ENCODE data around the gene QKI. TPM values are rescaled to one million over a fixed set of nuclear protein-coding genes. Genes with fewer than 3 reads are reported as not detected.

Gene QKI
- total and polyA plus RNA-seq, 2 of the 8 experiments (the other 6 are each of a cell fraction or from before 2014, with no cell fraction given): 181 to 183 TPM

GRCh38 chr6:163369628-163370365 is 44.7 kb upstream of the QKI start:
- WGBS, 2 experiments (ENCODE audit: extremely low coverage in 1 of 2, insufficient coverage in 1 of 2, insufficient read length in 1 of 2, insufficient replicate concordance in 2 of 2, low coverage in 1 of 2, low lambda C conversion rate in 2 of 2, missing lambda C conversion rate in 1 of 2): 86% methylated on average over 11 of the region's 15 CpGs; no CpG with 5 or more reads in 1 of the 2 experiments
- H3K23me2 ChIP-seq (ENCODE audit: low read depth, low read length): no peaks in the 10 kb centered on the region
- H2BK15ac ChIP-seq (ENCODE audit: low read length): no peak overlapping the region
- no peak overlapping the region for H4K8ac ChIP-seq (ENCODE audit: extremely low read depth, insufficient read depth, low read length)
- no peaks in the 10 kb centered on the region for H3K9me3 ChIP-seq (ENCODE audit: insufficient read depth in 2 of 2, low read depth in 1 of 2, low read length in 1 of 2)
- no peak overlapping the region for H2BK120ac ChIP-seq (replicated peaks; ENCODE audit: low read depth, low read length)
- no peak overlapping the region for H4K91ac ChIP-seq (replicated peaks; ENCODE audit: insufficient read length, low read length)
- no peaks in the 10 kb centered on the region for H3K36me3 ChIP-seq (ENCODE audit: control insufficient read depth in 2 of 4, insufficient read depth in 4 of 4, low read length in 3 of 4)
- POLR2A ChIA-PET (ENCODE audit: partially characterized antibody): no interaction called here
- H3K79me1 ChIP-seq (ENCODE audit: low read depth, low read length): no peaks in the 10 kb centered on the region
- H3K23ac ChIP-seq (ENCODE audit: insufficient read length): no peak overlapping the region
- no peak overlapping the region for H2AFZ ChIP-seq (ENCODE audit: low read length)
- no peak overlapping the region for H3K56ac ChIP-seq (replicated peaks; ENCODE audit: insufficient read length, low read depth, low read length)
- no peaks in the 10 kb centered on the region for H3K4me1 ChIP-seq (replicated peaks in 1 of 4; ENCODE audit: control insufficient read depth in 3 of 4, insufficient read depth in 4 of 4, low read length in 3 of 4)
- no peak overlapping the region for H4K5ac ChIP-seq (ENCODE audit: insufficient read length, low read depth, low read length)
- no peak overlapping the region for H2BK20ac ChIP-seq (ENCODE audit: low read length)
- no peak overlapping the region for H2BK5ac ChIP-seq (ENCODE audit: low read depth, low read length)
- no peak for DNase-seq (ENCODE audit: low read depth in 1 of 2, low spot score in 2 of 2)
- H3K27ac ChIP-seq (ENCODE audit: low read depth, low read length): no peak overlapping the region
- H3K27me3 ChIP-seq (replicated peaks in 1 of 4; ENCODE audit: control insufficient read depth in 3 of 4, extremely low read depth in 1 of 4, insufficient read depth in 3 of 4, low read length in 3 of 4): no peaks in the 10 kb centered on the region; a peak in 1 of 7 replicates
- H2AK5ac ChIP-seq (ENCODE audit: low read depth, low read length): no peak overlapping the region
- no peak overlapping the region for H3K4me2 ChIP-seq (ENCODE audit: insufficient read depth in 1 of 2, low read depth in 2 of 2, low read length in 2 of 2)
- H3K79me2 ChIP-seq (ENCODE audit: control insufficient read depth in 1 of 2, insufficient read depth in 2 of 2, low read length in 2 of 2): no peaks in the 10 kb centered on the region
- H3K4ac ChIP-seq (replicated peaks; ENCODE audit: insufficient read length, low read depth, low read length): peak overlapping the region; percentile 65
- H3K9ac ChIP-seq (replicated peaks in 1 of 4; ENCODE audit: extremely low read depth in 1 of 4, low read depth in 3 of 4, low read length in 3 of 4): no peak overlapping the region
- no peaks in the 10 kb centered on the region for H4K20me1 ChIP-seq (replicated peaks in 1 of 2; ENCODE audit: control insufficient read depth in 1 of 2, insufficient read depth in 2 of 2, low read length in 2 of 2)
- no peak overlapping the region for H3K18ac ChIP-seq (ENCODE audit: extremely low read depth, low read length)
- H3K14ac ChIP-seq (ENCODE audit: insufficient read length): no peak overlapping the region
- no peak overlapping the region for H3K4me3 ChIP-seq (ENCODE audit: extremely low read depth in 1 of 4, insufficient read depth in 2 of 4, low read depth in 3 of 4, low read length in 4 of 4)
- FAIRE-seq: no peak
- CTCF ChIA-PET (ENCODE audit: partially characterized antibody): interaction anchor here (1.3 kb wide), 1 partner anchor 9 kb away, joined by 4 read pairs; no protein-coding TSS in a partner anchor
- H2BK12ac ChIP-seq (ENCODE audit: low read depth, low read length): no peak overlapping the region
- TF ChIP-seq CEBPB (IDR thresholded peaks at IDR 0.05; ENCODE audit: low read depth, low read length) (no peak), POLR2A (IDR thresholded peaks at IDR 0.05; ENCODE audit: control extremely low read depth in 1 of 2, low read depth in 2 of 2, low read length in 2 of 2) (no peak), GABPA (IDR thresholded peaks at IDR 0.05; ENCODE audit: borderline replicate concordance, insufficient read depth, low read length) (no peak), TAF1 (IDR thresholded peaks at IDR 0.05; ENCODE audit: low read depth, low read length) (no peak), SIX5 (IDR thresholded peaks at IDR 0.05; ENCODE audit: low read depth, low read length) (no peak), SIRT6 (IDR thresholded peaks at IDR 0.05; ENCODE audit: low read length) (no peak), ATF3 (IDR thresholded peaks at IDR 0.05; ENCODE audit: insufficient read depth, low read depth, low read length) (no peak), RBBP5 (IDR thresholded peaks at IDR 0.05; ENCODE audit: borderline replicate concordance, low read depth, low read length) (no peak), CTBP2 (IDR thresholded peaks at IDR 0.05; ENCODE audit: borderline replicate concordance, insufficient read depth, insufficient read length, low read length) (no peak), RAD21 (IDR thresholded peaks at IDR 0.05 in 1 of 2, conservative IDR thresholded peaks at IDR 0.05 in 1 of 2; ENCODE audit: low read depth in 2 of 2, low read length in 2 of 2) (no peak), SRF (IDR thresholded peaks at IDR 0.05; ENCODE audit: low read depth, low read length) (no peak), USF2 (IDR thresholded peaks at IDR 0.05; ENCODE audit: low read length) (no peak)
